Neural cell (in vitro differentiated cells): ENCODE measurements around the gene PCOLCE2. TPM values are rescaled to one million over a fixed set of nuclear protein-coding genes. Genes with fewer than 3 reads are reported as not detected.

Experiments
- H2AFZ ChIP-seq: fragments of 200-600, 300-800 bp; sonication (generic), shearing (Covaris generic); 2 replicates; pipeline ENCODE4 v1.6.0; 2014; ENCODE audit warnings: low read depth, mild to moderate bottlenecking, antibody characterized with exemption, low read length, moderate library complexity
- H3F3A ChIP-seq: fragments of 200-600 bp; shearing (Covaris generic); 2 replicates; pipeline ENCODE4 v1.6.1; 2016; ENCODE audit warnings: mild to moderate bottlenecking, moderate library complexity, mixed read lengths, antibody characterized with exemption, low read length; ENCODE audit not compliant: insufficient read depth, poor library complexity, severe bottlenecking
- H3K27ac ChIP-seq: fragments of 200-600, 300-800 bp; sonication (generic), shearing (Covaris generic); 2 replicates; pipeline ENCODE4 v1.5.1; 2014; ENCODE audit warnings: mild to moderate bottlenecking, low read length, moderate library complexity
- H3K27me3 ChIP-seq: fragments of 300-800, 200-600 bp; sonication (generic), shearing (Covaris generic); 2 replicates; pipeline ENCODE4 v1.6.0; 2014; ENCODE audit warnings: mild to moderate bottlenecking, low read depth, low read length, moderate library complexity; ENCODE audit not compliant: insufficient read depth
- H3K36me3 ChIP-seq: fragments of 300-800, 200-600 bp; sonication (generic), shearing (Covaris generic); 2 replicates; pipeline ENCODE4 v1.5.1; 2014; ENCODE audit warnings: mild to moderate bottlenecking, antibody characterized with exemption, low read length, moderate library complexity; ENCODE audit not compliant: insufficient read depth
- H3K4me2 ChIP-seq: fragments of 300-800, 200-600 bp; sonication (generic), shearing (Covaris generic); 2 replicates; pipeline ENCODE4 v1.6.0; 2014; ENCODE audit warnings: mild to moderate bottlenecking, low read length
- H3K4me3 ChIP-seq: fragments of 300-800, 200-600 bp; sonication (generic), shearing (Covaris generic); 2 replicates; pipeline ENCODE4 v1.5.1; 2014; ENCODE audit warnings: mild to moderate bottlenecking, low read length, moderate library complexity
- H3K79me2 ChIP-seq: fragments of 200-600 bp; shearing (Covaris generic); replicated peaks from 2 replicates; pipeline ENCODE4 v1.6.0; 2014; ENCODE audit warnings: mild to moderate bottlenecking, low read length, moderate library complexity; ENCODE audit not compliant: insufficient read depth
- H3K9ac ChIP-seq: fragments of 300-800, 200-600 bp; sonication (generic), shearing (Covaris generic); 2 replicates; pipeline ENCODE4 v1.6.1; 2016; ENCODE audit warnings: mild to moderate bottlenecking, low read length, mixed read lengths
- H3K9me2 ChIP-seq: fragments of 200-600 bp; shearing (Covaris generic); 2 replicates; pipeline ENCODE4 v1.6.1; 2016; ENCODE audit warnings: mild to moderate bottlenecking, low read length, mixed read lengths; ENCODE audit not compliant: insufficient read depth
- H3K9me3 ChIP-seq: fragments of 200-600, 300-800 bp; sonication (generic), shearing (Covaris generic); 2 replicates; pipeline ENCODE4 v1.6.1; 2016; ENCODE audit warnings: mild to moderate bottlenecking, mixed run types, low read length, moderate library complexity, mixed read lengths
- H4K20me1 ChIP-seq: fragments of 200-600 bp; shearing (Covaris generic); 2 replicates; pipeline ENCODE4 v1.6.1; 2016; ENCODE audit warnings: mild to moderate bottlenecking, mixed run types; ENCODE audit not compliant: insufficient read depth
- CTCF ChIP-seq: fragments of 450-650 bp; IDR thresholded peaks from 2 replicates; pipeline ENCODE4 v1.5.1; 2014; ENCODE audit warnings: antibody characterized with exemption, mild to moderate bottlenecking, moderate library complexity; ENCODE audit not compliant: poor library complexity, severe bottlenecking
- EP300 ChIP-seq: fragments of 450-650 bp; conservative IDR thresholded peaks from 2 replicates; pipeline ENCODE4 v1.6.1; 2014; ENCODE audit warnings: antibody characterized with exemption, mild to moderate bottlenecking, moderate library complexity; ENCODE audit not compliant: poor library complexity, severe bottlenecking
- EZH2 ChIP-seq: fragments of 200-600, 300-800 bp; shearing (Covaris generic), sonication (generic); IDR thresholded peaks from 2 replicates; pipeline ENCODE4 v1.6.1; 2014; ENCODE audit warnings: antibody characterized with exemption, low read length, borderline replicate concordance, mild to moderate bottlenecking; ENCODE audit not compliant: insufficient read depth, poor library complexity, severe bottlenecking
- MXI1 ChIP-seq: fragments of 450-650 bp; conservative IDR thresholded peaks from 2 replicates; pipeline ENCODE4 v1.6.1; 2014; ENCODE audit warnings: antibody characterized with exemption, mild to moderate bottlenecking; ENCODE audit not compliant: poor library complexity, severe bottlenecking
- POLR2AphosphoS5 ChIP-seq: IDR thresholded peaks from 2 replicates; pipeline ENCODE4 v1.6.1; 2012
- RAD21 ChIP-seq: fragments of 450-650 bp; conservative IDR thresholded peaks from 2 replicates; pipeline ENCODE4 v1.6.1; 2014; ENCODE audit warnings: antibody characterized with exemption, mild to moderate bottlenecking, moderate library complexity
- REST ChIP-seq: IDR thresholded peaks from 2 replicates; pipeline ENCODE4 v1.6.1; 2012; ENCODE audit warnings: borderline replicate concordance
- SMC3 ChIP-seq: fragments of 450-650 bp; conservative IDR thresholded peaks from 2 replicates; pipeline ENCODE4 v1.6.1; 2014; ENCODE audit warnings: antibody characterized with exemption, mild to moderate bottlenecking, moderate library complexity; ENCODE audit not compliant: poor library complexity
- TAF1 ChIP-seq: IDR thresholded peaks from 2 replicates; pipeline ENCODE4 v1.6.1; 2012; ENCODE audit warnings: low read depth
- polyA plus RNA-seq: library from polyadenylated mRNA; depleted of rRNA; stranded (reverse); fragments of >200 nt; gene quantifications from 2 replicates; pipeline ENCODE4 v1.2.3, GENCODE V29; 2014

The PCOLCE2 gene
- polyA plus RNA-seq, 1 donor from 2014 or later, result 29.2 TPM

- Histone ChIP-seq H3K9me3 (no peaks in the 10 kb centered on the region), H3K9me2 (no peaks in the 10 kb centered on the region), H3K36me3 (no peaks in the 10 kb centered on the region), H3F3A (no peaks in the 10 kb centered on the region), H2AFZ (no peak overlapping the region), H3K79me2 (no peaks in the 10 kb centered on the region), H4K20me1 (no peaks in the 10 kb centered on the region), H3K27me3 (no peaks in the 10 kb centered on the region), H3K4me3 (no peak overlapping the region), H3K4me2 (no peak overlapping the region), H3K9ac (no peak overlapping the region), H3K27ac (no peak overlapping the region)
- TF ChIP-seq MXI1, result no peak
- no peak for TF ChIP-seq POLR2AphosphoS5
- TF ChIP-seq RAD21, result no peak
These were observed 36.9 kb downstream of the PCOLCE2 start for GRCh38 chr3:142852009-142852408.

GRCh38 chr3:142850395-142851023, 38.4 kb downstream of the PCOLCE2 start:
- TF ChIP-seq REST (no peak), RAD21 (no peak), CTCF (no peak), EZH2 (no peak), SMC3 (no peak)
- Histone ChIP-seq H3K27me3 (no peaks in the 10 kb centered on the region), H3K36me3 (no peaks in the 10 kb centered on the region), H3K4me2 (no peak overlapping the region), H3K9ac (no peak overlapping the region), H4K20me1 (no peaks in the 10 kb centered on the region), H3K27ac (no peak overlapping the region), H3F3A (no peaks in the 10 kb centered on the region), H3K9me2 (no peaks in the 10 kb centered on the region), H3K9me3 (no peaks in the 10 kb centered on the region), H3K79me2 (no peaks in the 10 kb centered on the region), H2AFZ (no peak overlapping the region), H3K4me3 (no peak overlapping the region)

- H4K20me1 ChIP-seq, result no peaks in the 10 kb centered on the region
- H3K36me3 ChIP-seq, result no peaks in the 10 kb centered on the region
- no peaks in the 10 kb centered on the region for H3K9me2 ChIP-seq
- no peaks in the 10 kb centered on the region for H3K79me2 ChIP-seq
- H3K27ac ChIP-seq, result no peak overlapping the region
- H3K9me3 ChIP-seq, result no peaks in the 10 kb centered on the region
- no peak overlapping the region for H3K4me2 ChIP-seq
- TF ChIP-seq CTCF (no peak), EZH2 (no peak), SMC3 (no peak), TAF1 (no peak), POLR2AphosphoS5 (no peak), MXI1 (no peak), RAD21 (no peak), EP300 (no peak), REST (no peak)
- H2AFZ ChIP-seq, result no peak overlapping the region
- H3F3A ChIP-seq, result no peaks in the 10 kb centered on the region
- no peak overlapping the region for H3K4me3 ChIP-seq
- no peaks in the 10 kb centered on the region for H3K27me3 ChIP-seq
- no peak overlapping the region for H3K9ac ChIP-seq
These were observed 39.7 kb downstream of the PCOLCE2 start for GRCh38 chr3:142849148-142849547.
